K562 (cell line): ENCODE data around the gene TMEM144. TPM values are rescaled to one million over a fixed set of nuclear protein-coding genes. Genes with fewer than 3 reads are reported as not detected.

Experiments used
- ATAC-seq: fragments of 200-7000 bp; cut with Tn5 transposase; 3 replicates; pipeline ENCODE4 v1.9.1; 2020; ENCODE audit warnings: moderate library complexity
- BruUV-seq: library from RNA; stranded (reverse); fragments of 400-500 nt; replicated peaks from 2 replicates; lab custom pipeline; 2021; lab: Mats Ljungman, UMichigan
- CTCF ChIA-PET: fragments of 300-600 bp; formaldehyde crosslinking; extraction: SDS; loops from one replicate; lab custom pipeline; 2021; ENCODE audit warnings: low intra/inter-chr PET ratio; lab: Yijun Ruan, JAX
- POLR2A ChIA-PET: fragments of 300-600, 350-650 bp; sonication (Branson Sonifier 250); formaldehyde crosslinking; extraction: SDS; loops from one replicate; lab custom pipeline; 2021; ENCODE audit warnings: antibody characterized with exemption, inconsistent platforms; lab: Yijun Ruan, JAX
- DNase-seq, 4 experiments: peaks; one replicate each; pipeline versions ENCODE4 v3.0.0 to v3.0.0-alpha.2; 2011 to 2018; ENCODE audit warnings: low spot score in 3 of 4, mixed read lengths in 3 of 4; ENCODE audit errors: extremely low read depth in 1 of 4
- FAIRE-seq: peaks from 2 replicates; lab custom pipeline; 2011; peaks lifted over from hg19 to GRCh38; lab: Jason Lieb, UNC
- H2AFZ ChIP-seq: 2 replicates; pipeline ENCODE4 v1.6.0; 2011; ENCODE audit warnings: low read depth, low read length, control low read depth, inconsistent platforms
- H3K27ac ChIP-seq: fragments of 200-600 bp; 3 replicates; pipeline ENCODE4 v1.8.0; 2011; ENCODE audit warnings: low read depth, mild to moderate bottlenecking, control low read depth, inconsistent platforms, low read length, moderate library complexity, mixed read lengths; ENCODE audit errors: extremely low read depth
- H3K27me3 ChIP-seq, 2 experiments: fragments of 300-600 bp in 1 of 2; 2 replicates in 1 of 2; 3 replicates in 1 of 2; pipeline versions ENCODE4 v1.6.0 to v1.8.0; 2011; ENCODE audit warnings: inconsistent platforms in 2 of 2, low read length in 2 of 2, mild to moderate bottlenecking in 1 of 2, mixed read lengths in 1 of 2, moderate library complexity in 1 of 2; ENCODE audit not compliant: control insufficient read depth in 2 of 2, insufficient read depth in 2 of 2
- H3K36me3 ChIP-seq: fragments of 300-600 bp; 3 replicates; pipeline ENCODE4 v1.8.0; 2011; ENCODE audit warnings: mild to moderate bottlenecking, low read length, inconsistent platforms; ENCODE audit not compliant: control insufficient read depth, insufficient read depth
- H3K4me1 ChIP-seq, 2 experiments: fragments of 200-600 bp in 1 of 2; replicated peaks in 1 of 2; 2 replicates in 1 of 2; 3 replicates in 1 of 2; pipeline versions ENCODE4 v1.5.1 to v1.8.0; 2011; ENCODE audit warnings: inconsistent platforms in 2 of 2, low read length in 2 of 2, mild to moderate bottlenecking in 1 of 2, mixed read lengths in 1 of 2, moderate library complexity in 1 of 2; ENCODE audit not compliant: control insufficient read depth in 2 of 2, insufficient read depth in 2 of 2
- H3K4me2 ChIP-seq: 2 replicates; pipeline ENCODE4 v1.6.1; 2011; ENCODE audit warnings: low read length, control low read depth, inconsistent platforms, mixed read lengths; ENCODE audit not compliant: insufficient read depth
- H3K4me3 ChIP-seq: fragments of 200-600 bp; sonication (generic), shearing (Covaris generic); 2 replicates; pipeline ENCODE4 v1.5.1; 2016; ENCODE audit warnings: control low read depth, inconsistent platforms
- H3K79me2 ChIP-seq: fragments of 200-600 bp; 3 replicates; pipeline ENCODE4 v1.8.0; 2011; ENCODE audit warnings: low read length, inconsistent platforms; ENCODE audit not compliant: control insufficient read depth, insufficient read depth
- H3K9ac ChIP-seq, 2 experiments: 2 replicates each; pipeline versions ENCODE4 v1.6.0 to v1.6.1; 2011; ENCODE audit warnings: low read depth in 2 of 2, low read length in 2 of 2, control low read depth in 1 of 2, inconsistent platforms in 1 of 2, mild to moderate bottlenecking in 1 of 2, mixed read lengths in 1 of 2; ENCODE audit not compliant: insufficient read depth in 1 of 2
- H3K9me1 ChIP-seq: one replicate; pipeline ENCODE4 v1.6.0; 2011; ENCODE audit warnings: inconsistent platforms, mild to moderate bottlenecking, low read length, moderate library complexity; ENCODE audit not compliant: control insufficient read depth, insufficient read depth
- H3K9me3 ChIP-seq: replicated peaks from 2 replicates; pipeline ENCODE4 v1.5.1; 2011; ENCODE audit warnings: low read depth, low read length, inconsistent platforms; ENCODE audit not compliant: control insufficient read depth, insufficient read depth
- H4K20me1 ChIP-seq: replicated peaks from 2 replicates; pipeline ENCODE4 v1.6.1; 2011; ENCODE audit warnings: low read length, inconsistent platforms, mixed read lengths; ENCODE audit not compliant: control insufficient read depth, insufficient read depth
- CHCHD3 ChIP-seq: fragments of 250-450 bp; sonication (Bioruptor Pico); IDR thresholded peaks from 2 replicates; pipeline ENCODE4 v2.1.2; 2022; ENCODE audit warnings: mild to moderate bottlenecking
- DPF2 ChIP-seq: fragments of 450-650 bp; IDR thresholded peaks from 2 replicates; pipeline ENCODE4 v1.6.1; 2016
- MIER1 ChIP-seq: fragments of 450-650 bp; IDR thresholded peaks from 2 replicates; pipeline ENCODE4 v1.6.1; 2016; ENCODE audit warnings: antibody characterized with exemption, mild to moderate bottlenecking, low read depth
- PHTF2 ChIP-seq: fragments of 250-450 bp; sonication (Bioruptor Pico); IDR thresholded peaks from 2 replicates; pipeline ENCODE4 v1.5.0; 2021; ENCODE audit warnings: mild to moderate bottlenecking
- PRPF4 ChIP-seq: fragments of 200-400 bp; formaldehyde crosslinking; IDR thresholded peaks from one replicate; pipeline ENCODE4 v1.6.1; 2017; ENCODE audit warnings: low read length, low read depth, mild to moderate bottlenecking; ENCODE audit not compliant: insufficient read depth, poor library complexity, severe bottlenecking
- RBM34 ChIP-seq: fragments of 200-400 bp; formaldehyde crosslinking; IDR thresholded peaks from 2 replicates; pipeline ENCODE4 v1.6.1; 2018; ENCODE audit warnings: low read length, borderline replicate concordance; ENCODE audit not compliant: insufficient read depth
- TRIM28 ChIP-seq: fragments of 450-650 bp; IDR thresholded peaks from 2 replicates; pipeline ENCODE4 v1.6.1; 2017
- XRCC3 ChIP-seq: fragments of 450-650 bp; IDR thresholded peaks from 2 replicates; pipeline ENCODE4 v1.6.1; 2017; ENCODE audit warnings: mild to moderate bottlenecking, moderate library complexity
- ZKSCAN8 ChIP-seq: fragments of 200-800 bp; sonication (Bioruptor generic); IDR thresholded peaks from 2 replicates; pipeline ENCODE4 v1.6.1; 2016; ENCODE audit warnings: missing genetic modification characterization, missing compliant biosample characterization
- WGBS: fragments of 100-300 bp; shearing (Covaris generic); methylation state at CpG from one replicate; pipeline ENCODE4 v1.1.6; 2016; ENCODE audit warnings: low coverage, mixed read lengths; ENCODE audit not compliant: insufficient coverage; ENCODE audit errors: missing lambda C conversion rate; 5-methylcytosine and 5-hydroxymethylcytosine counted together
- in situ Hi-C: fragments of 300-500 bp; cut with MboI; formaldehyde crosslinking; loops from 4 replicates; pipeline ENCODE4 v1.15.0; 2018; ENCODE audit warnings: inconsistent platforms, mixed read lengths
- intact Hi-C: fragments of 100-400 bp; cut with micrococcal nuclease; formaldehyde crosslinking; loops from 2 replicates; pipeline ENCODE4 v1.14.2; 2022
- polyA plus RNA-seq, 8 experiments: library from polyadenylated mRNA; depleted of rRNA in 4 of 8; stranded (reverse) in 5 of 8; unstranded in 3 of 8; fragments of >200 nt; fragmentation: Nextera tagmentation in 2 of 8; fragmentation: Illumina TruSeq in 1 of 8; extraction: Ambion mirVana in 2 of 8; extraction: Trizol in 1 of 8; gene quantifications; 2 replicates each; pipeline versions ENCODE4 v1.2.1 to v1.2.3, GENCODE V29; 2011 to 2014; ENCODE audit warnings: inconsistent platforms in 1 of 8, missing spikeins in 1 of 8
- total RNA-seq, 7 experiments: library from RNA; depleted of rRNA in 6 of 7; stranded (reverse); fragments of >200 nt in 6 of 7; fragmentation: Illumina TruSeq in 2 of 7; extraction: Trizol in 2 of 7; gene quantifications; 2 replicates each; pipeline versions ENCODE4 v1.2.1 to v1.2.3, GENCODE V29; 2011 to 2021; ENCODE audit warnings: low replicate concordance in 1 of 7
- TF ChIP-seq, protein P1 (sequence below): conservative IDR thresholded peaks from 2 replicates; pipeline ENCODE4 v1.6.1; 2011; ENCODE audit warnings: low read depth, mild to moderate bottlenecking, low read length; ENCODE audit not compliant: control insufficient read depth
- TF ChIP-seq, protein P2 (sequence below): fragments of 250-450 bp; sonication (Bioruptor Pico); IDR thresholded peaks from 2 replicates; pipeline ENCODE4 v1.4.0; 2020; ENCODE audit warnings: mild to moderate bottlenecking, moderate library complexity, borderline replicate concordance
- TF ChIP-seq, protein P3 (sequence below): fragments of 250-450 bp; sonication (Bioruptor Pico); IDR thresholded peaks from 2 replicates; pipeline ENCODE4 v1.9.0; 2021; ENCODE audit warnings: mild to moderate bottlenecking

The TMEM144 gene
- total and polyA plus RNA-seq, 9 of the 15 experiments (the other 6 are each of a cell fraction or from before 2014, with no cell fraction given), result 4.0 to 12.0 (median 6.1) TPM

DNA sequence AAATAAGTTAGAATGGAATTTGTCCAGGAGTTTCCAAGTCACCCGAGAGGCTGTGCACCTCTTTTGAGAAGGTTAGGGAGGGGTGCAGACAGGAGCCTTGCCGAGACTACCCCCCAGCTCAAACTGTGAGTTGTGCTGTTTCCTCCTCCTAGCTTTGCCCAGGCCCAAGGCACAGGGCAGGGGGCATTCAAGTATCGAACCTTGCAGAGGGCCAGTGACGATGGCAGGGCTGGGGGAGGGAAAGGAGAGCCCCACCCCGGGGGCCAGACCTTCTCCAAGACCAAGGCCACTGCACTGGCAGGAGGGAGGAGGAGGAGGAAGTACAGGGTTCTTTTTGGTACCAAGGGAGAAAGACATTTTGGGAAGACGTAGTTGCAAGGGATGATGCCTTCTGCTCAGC lies 80.6 kb downstream of the TMEM144 start:
- no peaks in the 10 kb centered on the region; the same call in 1 of the 2 replicates for H3K9me3 ChIP-seq
- no peak overlapping the region for H3K4me2 ChIP-seq
- TF ChIP-seq XRCC3, result no peak
- TF ChIP-seq PRPF4, result no peak
- no peak for TF ChIP-seq DPF2
- no peak for TF ChIP-seq PHTF2 (CRISPR knock-in tag)
- TF ChIP-seq, protein P1, sequence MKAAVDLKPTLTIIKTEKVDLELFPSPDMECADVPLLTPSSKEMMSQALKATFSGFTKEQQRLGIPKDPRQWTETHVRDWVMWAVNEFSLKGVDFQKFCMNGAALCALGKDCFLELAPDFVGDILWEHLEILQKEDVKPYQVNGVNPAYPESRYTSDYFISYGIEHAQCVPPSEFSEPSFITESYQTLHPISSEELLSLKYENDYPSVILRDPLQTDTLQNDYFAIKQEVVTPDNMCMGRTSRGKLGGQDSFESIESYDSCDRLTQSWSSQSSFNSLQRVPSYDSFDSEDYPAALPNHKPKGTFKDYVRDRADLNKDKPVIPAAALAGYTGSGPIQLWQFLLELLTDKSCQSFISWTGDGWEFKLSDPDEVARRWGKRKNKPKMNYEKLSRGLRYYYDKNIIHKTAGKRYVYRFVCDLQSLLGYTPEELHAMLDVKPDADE, result no peak
- no peak for TF ChIP-seq RBM34
- no peak for TF ChIP-seq TRIM28
- TF ChIP-seq, protein P2, sequence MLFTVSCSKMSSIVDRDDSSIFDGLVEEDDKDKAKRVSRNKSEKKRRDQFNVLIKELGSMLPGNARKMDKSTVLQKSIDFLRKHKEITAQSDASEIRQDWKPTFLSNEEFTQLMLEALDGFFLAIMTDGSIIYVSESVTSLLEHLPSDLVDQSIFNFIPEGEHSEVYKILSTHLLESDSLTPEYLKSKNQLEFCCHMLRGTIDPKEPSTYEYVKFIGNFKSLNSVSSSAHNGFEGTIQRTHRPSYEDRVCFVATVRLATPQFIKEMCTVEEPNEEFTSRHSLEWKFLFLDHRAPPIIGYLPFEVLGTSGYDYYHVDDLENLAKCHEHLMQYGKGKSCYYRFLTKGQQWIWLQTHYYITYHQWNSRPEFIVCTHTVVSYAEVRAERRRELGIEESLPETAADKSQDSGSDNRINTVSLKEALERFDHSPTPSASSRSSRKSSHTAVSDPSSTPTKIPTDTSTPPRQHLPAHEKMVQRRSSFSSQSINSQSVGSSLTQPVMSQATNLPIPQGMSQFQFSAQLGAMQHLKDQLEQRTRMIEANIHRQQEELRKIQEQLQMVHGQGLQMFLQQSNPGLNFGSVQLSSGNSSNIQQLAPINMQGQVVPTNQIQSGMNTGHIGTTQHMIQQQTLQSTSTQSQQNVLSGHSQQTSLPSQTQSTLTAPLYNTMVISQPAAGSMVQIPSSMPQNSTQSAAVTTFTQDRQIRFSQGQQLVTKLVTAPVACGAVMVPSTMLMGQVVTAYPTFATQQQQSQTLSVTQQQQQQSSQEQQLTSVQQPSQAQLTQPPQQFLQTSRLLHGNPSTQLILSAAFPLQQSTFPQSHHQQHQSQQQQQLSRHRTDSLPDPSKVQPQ (CRISPR knock-in tag), result no peak
- TF ChIP-seq, protein P3, sequence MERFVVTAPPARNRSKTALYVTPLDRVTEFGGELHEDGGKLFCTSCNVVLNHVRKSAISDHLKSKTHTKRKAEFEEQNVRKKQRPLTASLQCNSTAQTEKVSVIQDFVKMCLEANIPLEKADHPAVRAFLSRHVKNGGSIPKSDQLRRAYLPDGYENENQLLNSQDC (CRISPR knock-in tag), result no peak
- TF ChIP-seq ZKSCAN8 (CRISPR knock-in tag), result no peak
- no peak for TF ChIP-seq MIER1
- no peak for TF ChIP-seq CHCHD3

More for the DNA sequence above, 80.6 kb downstream of the TMEM144 start:
- ChIA-PET POLR2A (no interaction called here), CTCF (no interaction called here)
- Histone ChIP-seq H3K27me3 (no peaks in the 10 kb centered on the region), H3K9me1 (no peaks in the 10 kb centered on the region), H3K9ac (no peak overlapping the region), H3K4me3 (no peak overlapping the region), H3K36me3 (no peaks in the 10 kb centered on the region), H4K20me1 (no peaks in the 10 kb centered on the region), H3K27ac (no peak overlapping the region), H2AFZ (no peak overlapping the region), H3K4me1 (peaks cover 0 to 5% of the 10 kb centered on the region in 2 experiments; a peak in 1 of 5 replicates), H3K79me2 (no peaks in the 10 kb centered on the region)
- WGBS, result 16% methylated on average over 5 of the region's 6 CpGs
- in situ Hi-C loops, result no loop called here
- no peak for FAIRE-seq
- intact Hi-C loops, result no loop called here
- no TSS peak for BruUV-seq
- no peak for DNase-seq
- ATAC-seq, result no peak
